ENCODE data around the gene VTA1. TPM values are rescaled to one million over a fixed set of nuclear protein-coding genes. Genes with fewer than 3 reads are reported as not detected.
"Not testable (repeated sequence)": the region's sequence is repeated elsewhere in the genome, so short reads cannot be mapped to it uniquely, and the experiment has no call there.

Gene VTA1
- total RNA-seq, 1 donor from 2014 or later: 37.1 TPM

DNA sequence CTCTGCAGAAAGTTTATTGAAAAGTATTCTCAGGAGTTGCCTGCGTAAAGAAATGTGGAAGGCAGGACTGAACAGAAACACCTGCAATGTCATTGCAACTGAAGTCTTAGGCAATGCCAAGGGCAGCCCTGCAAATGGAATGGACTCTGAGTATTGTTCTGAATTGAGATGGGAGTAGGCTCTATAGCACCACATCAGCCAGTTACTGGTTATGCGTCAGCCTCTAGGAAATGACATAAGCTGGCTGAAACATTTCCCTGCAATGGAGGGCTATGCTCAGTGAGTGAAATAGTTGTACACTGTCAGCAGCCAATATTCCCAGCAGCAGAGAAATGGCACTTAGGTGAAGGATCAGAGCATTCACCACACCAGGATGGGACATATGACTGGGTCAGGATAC lies 28.1 kb upstream of the VTA1 start:
- DNase-seq (ENCODE audit: low read depth) (peak; percentile 29), FAIRE-seq (peak; percentile 75)
- H3K36me3 ChIP-seq (ENCODE audit: control insufficient read depth, insufficient read depth, low read length): no peaks in the 10 kb centered on the region
- no peak overlapping the region for H3K4me3 ChIP-seq (ENCODE audit: low read depth, low read length)
- H3K27me3 ChIP-seq (ENCODE audit: control insufficient read depth, insufficient read depth, low read length): no peaks in the 10 kb centered on the region
- no peak for TF ChIP-seq CTCF (IDR thresholded peaks at IDR 0.05; ENCODE audit: insufficient read depth, low read length, severe bottlenecking)

- no peak for FAIRE-seq
Measured at GRCh38 chr6:142121342-142121741, 25.7 kb upstream of the VTA1 start.

DNA sequence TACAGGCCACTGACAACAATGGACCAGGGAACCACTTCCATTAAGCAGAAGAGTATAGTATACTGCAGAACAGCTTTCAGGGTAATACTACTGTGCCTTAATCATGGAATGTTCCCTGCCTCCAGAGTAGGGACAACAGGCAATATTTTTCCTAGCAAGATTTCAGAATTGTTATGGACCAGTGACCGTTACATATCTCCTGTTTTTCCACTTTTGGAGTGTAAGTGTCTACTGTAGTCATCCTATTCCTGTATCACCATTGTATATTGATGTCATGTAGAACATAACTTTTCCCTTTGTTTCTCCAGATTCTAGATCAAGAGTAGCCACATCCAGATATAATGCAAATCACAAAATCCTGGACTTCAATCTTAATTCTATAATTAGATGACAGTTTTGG lies 16.2 kb upstream of the VTA1 start:
- Histone ChIP-seq H3K4me3 (ENCODE audit: low read depth, low read length) (no peak overlapping the region), H3K36me3 (ENCODE audit: control insufficient read depth, insufficient read depth, low read length) (no peaks in the 10 kb centered on the region), H3K27me3 (ENCODE audit: control insufficient read depth, insufficient read depth, low read length) (no peaks in the 10 kb centered on the region)
- no peak for DNase-seq (ENCODE audit: low read depth)
- FAIRE-seq: no peak
- TF ChIP-seq CTCF (IDR thresholded peaks at IDR 0.05; ENCODE audit: insufficient read depth, low read length, severe bottlenecking): no peak

More at GRCh38 chr6:142121342-142121741, 25.7 kb upstream of the VTA1 start:
- Histone ChIP-seq H3K4me3 (ENCODE audit: low read depth, low read length) (no peak overlapping the region), H3K27me3 (ENCODE audit: control insufficient read depth, insufficient read depth, low read length) (no peaks in the 10 kb centered on the region), H3K36me3 (ENCODE audit: control insufficient read depth, insufficient read depth, low read length) (no peaks in the 10 kb centered on the region)
- DNase-seq (ENCODE audit: low read depth): no peak
- no peak for TF ChIP-seq CTCF (IDR thresholded peaks at IDR 0.05; ENCODE audit: insufficient read depth, low read length, severe bottlenecking)

DNA sequence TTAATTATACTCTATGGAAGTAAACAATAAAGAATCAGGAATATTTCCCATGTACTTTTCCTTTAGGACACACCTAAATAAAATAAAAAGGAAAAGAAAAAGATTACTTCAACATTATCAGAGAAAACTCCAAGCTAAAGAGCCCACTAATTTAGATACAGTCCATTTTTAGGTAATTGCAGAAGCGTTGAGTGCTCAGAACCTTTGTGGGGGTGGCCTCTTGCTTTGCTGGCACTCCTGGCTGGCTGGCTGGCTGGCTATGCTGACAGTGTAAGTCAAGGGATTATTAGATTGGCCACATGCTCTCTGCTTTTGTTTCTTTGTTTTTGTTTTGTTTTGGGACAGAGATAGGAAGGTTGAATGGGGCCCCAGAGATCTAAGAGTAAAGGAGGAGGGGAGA lies 14.4 kb upstream of the VTA1 start, which contains the start of gene GJE1:
Gene GJE1, plus strand, starts transcription at position 301 of the 400 bp plus-strand sequence. CDS start 234 bp downstream, outside the sequence.
- FAIRE-seq: no peak
- no peak within 1 kb of the TSS for H3K4me3 ChIP-seq (ENCODE audit: low read depth, low read length)
- TF ChIP-seq CTCF (IDR thresholded peaks at IDR 0.05; ENCODE audit: insufficient read depth, low read length, severe bottlenecking): no peak
- no peaks in the 10 kb centered on the region for H3K27me3 ChIP-seq (ENCODE audit: control insufficient read depth, insufficient read depth, low read length)
- no peak for DNase-seq (ENCODE audit: low read depth)
- no peaks in the 10 kb centered on the region for H3K36me3 ChIP-seq (ENCODE audit: control insufficient read depth, insufficient read depth, low read length)

DNA sequence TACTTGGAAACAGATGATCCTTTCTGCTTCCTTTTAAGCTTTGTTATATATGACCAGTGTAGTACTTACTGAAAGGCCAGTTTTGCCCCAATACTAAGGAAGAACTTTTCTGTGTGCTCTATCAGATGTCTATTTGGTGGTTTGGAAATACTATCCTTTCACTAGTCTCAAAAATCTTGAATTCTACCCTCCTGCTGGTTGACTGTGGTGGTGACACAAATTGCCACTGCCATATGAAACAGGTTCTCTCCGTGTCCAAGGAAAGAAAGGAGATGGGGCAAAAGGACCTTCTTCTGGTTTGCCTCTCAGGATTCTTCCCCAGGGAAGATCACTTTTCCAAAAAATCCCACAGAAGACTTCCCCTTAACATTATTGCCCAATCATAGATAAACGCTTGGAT lies 8.2 kb upstream of the VTA1 start:
- FAIRE-seq (no peak), DNase-seq (ENCODE audit: low read depth) (no peak)
- no peak for TF ChIP-seq CTCF (IDR thresholded peaks at IDR 0.05; ENCODE audit: insufficient read depth, low read length, severe bottlenecking)
- Histone ChIP-seq H3K27me3 (ENCODE audit: control insufficient read depth, insufficient read depth, low read length) (no peaks in the 10 kb centered on the region), H3K36me3 (ENCODE audit: control insufficient read depth, insufficient read depth, low read length) (no peaks in the 10 kb centered on the region), H3K4me3 (ENCODE audit: low read depth, low read length) (no peak overlapping the region)

DNA sequence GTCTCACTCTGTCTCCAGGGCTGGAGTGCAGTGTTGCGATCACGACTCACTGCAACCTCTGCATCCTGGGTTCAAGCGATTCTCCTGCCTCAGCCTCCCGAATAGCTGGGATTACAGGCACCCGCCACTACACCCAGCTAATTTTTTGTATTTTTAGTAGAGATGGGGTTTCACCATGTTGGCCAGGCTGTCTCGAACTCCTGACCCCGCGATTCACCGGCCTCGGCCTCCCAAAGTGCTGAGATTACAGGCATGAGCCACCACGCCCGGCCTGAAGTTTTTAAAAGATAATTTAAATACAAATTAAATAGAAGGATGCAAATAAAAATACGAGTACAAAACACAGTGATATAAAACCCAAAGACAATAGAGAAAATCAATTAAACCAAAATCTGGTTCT lies 5.5 kb upstream of the VTA1 start:
- not testable (repeated sequence) for DNase-seq (ENCODE audit: low read depth); H3K4me3 ChIP-seq (ENCODE audit: low read depth, low read length); H3K27me3 ChIP-seq (ENCODE audit: control insufficient read depth, insufficient read depth, low read length); FAIRE-seq; H3K36me3 ChIP-seq (ENCODE audit: control insufficient read depth, insufficient read depth, low read length)

All from bronchial epithelial cell (primary cell).